Caco-2 (cell line): ENCODE results near the gene RBL2. TPM values are rescaled to one million over a fixed set of nuclear protein-coding genes. Genes with fewer than 3 reads are reported as not detected.

Experiments used
- BruUV-seq: library from RNA; stranded (reverse); fragments of 400-500 nt; replicated peaks from 2 replicates; lab custom pipeline; 2021; lab: Mats Ljungman, UMichigan
- CTCF ChIA-PET: fragments of 300-600 bp; sonication (Branson Sonifier 250); formaldehyde crosslinking; loops from one replicate; lab custom pipeline; 2022; ENCODE audit warnings: antibody characterized with exemption; lab: Charles Lee
- POLR2A ChIA-PET: fragments of 300-600 bp; sonication (Branson Sonifier 250); formaldehyde crosslinking; loops from one replicate; lab custom pipeline; 2022; ENCODE audit warnings: antibody characterized with exemption; lab: Charles Lee
- DNase-seq, 2 experiments: peaks; one replicate each; pipeline versions ENCODE4 v3.0.0 to v3.0.0-alpha.2; 2020 to 2022
- H3K27me3 ChIP-seq: replicated peaks from 2 replicates; pipeline ENCODE4 v1.6.0; 2011; ENCODE audit warnings: low read length; ENCODE audit not compliant: control insufficient read depth, insufficient read depth
- H3K36me3 ChIP-seq: 2 replicates; pipeline ENCODE4 v1.5.1; 2011; ENCODE audit warnings: low read length; ENCODE audit not compliant: control insufficient read depth, insufficient read depth
- H3K4me1 ChIP-seq: fragments of 250-450 bp; sonication (Bioruptor Pico); 2 replicates; pipeline ENCODE4 v1.5.1; 2020; ENCODE audit warnings: mild to moderate bottlenecking
- H3K4me3 ChIP-seq: 2 replicates; pipeline ENCODE4 v1.5.1; 2011; ENCODE audit warnings: low read depth, mild to moderate bottlenecking, control low read depth, low read length
- H3K9me3 ChIP-seq: fragments of 250-450 bp; sonication (Bioruptor Pico); 2 replicates; pipeline ENCODE4 v1.5.1; 2020; ENCODE audit warnings: mild to moderate bottlenecking, moderate library complexity
- H3K27ac Mint-ChIP-seq: one replicate; pipeline ENCODE4 v1.8.0; 2022; ENCODE audit warnings: mixed read lengths; ENCODE audit not compliant: unreplicated experiment
- H3K27me3 Mint-ChIP-seq: one replicate; pipeline ENCODE4 v1.8.0; 2022; ENCODE audit warnings: mixed read lengths; ENCODE audit not compliant: insufficient read depth, unreplicated experiment
- H3K36me3 Mint-ChIP-seq: one replicate; pipeline ENCODE4 v1.8.0; 2022; ENCODE audit warnings: mild to moderate bottlenecking, mixed read lengths; ENCODE audit not compliant: insufficient read depth, unreplicated experiment
- H3K4me1 Mint-ChIP-seq: one replicate; pipeline ENCODE4 v1.8.0; 2022; ENCODE audit warnings: low read depth, mixed read lengths; ENCODE audit not compliant: unreplicated experiment
- H3K4me3 Mint-ChIP-seq: one replicate; pipeline ENCODE4 v1.8.0; 2022; ENCODE audit warnings: mild to moderate bottlenecking, moderate library complexity, mixed read lengths; ENCODE audit not compliant: unreplicated experiment
- H3K9me3 Mint-ChIP-seq: one replicate; pipeline ENCODE4 v1.8.0; 2022; ENCODE audit warnings: mixed read lengths; ENCODE audit not compliant: unreplicated experiment
- CTCF ChIP-seq, 2 experiments: fragments of 200-600 bp in 1 of 2; IDR thresholded peaks; 1 replicate in 1 of 2; 2 replicates in 1 of 2; pipeline versions ENCODE4 v1.5.1 to v1.8.0; 2011 to 2022; ENCODE audit warnings: antibody characterized with exemption in 1 of 2, control low read depth in 1 of 2, inconsistent platforms in 1 of 2, low read depth in 1 of 2, low read length in 1 of 2, mild to moderate bottlenecking in 1 of 2, moderate library complexity in 1 of 2; ENCODE audit not compliant: insufficient read depth in 1 of 2, severe bottlenecking in 1 of 2, unreplicated experiment in 1 of 2
- intact Hi-C: fragments of 100-400 bp; cut with micrococcal nuclease; formaldehyde crosslinking; loops from one replicate; pipeline ENCODE4 v1.10.0; 2022; ENCODE audit not compliant: unreplicated experiment
- total RNA-seq: library from RNA; stranded (reverse); gene quantifications from 2 replicates; pipeline ENCODE4 v1.2.3, GENCODE V29; 2022

The RBL2 gene
- total RNA-seq, 1 experiment from 2014 or later, result 55.3 TPM

- CTCF ChIA-PET, result no interaction called here
- intact Hi-C loops, result no loop called here
Measured at GRCh38 chr16:53492503-53492902, 58.2 kb downstream of the RBL2 start.

DNA sequence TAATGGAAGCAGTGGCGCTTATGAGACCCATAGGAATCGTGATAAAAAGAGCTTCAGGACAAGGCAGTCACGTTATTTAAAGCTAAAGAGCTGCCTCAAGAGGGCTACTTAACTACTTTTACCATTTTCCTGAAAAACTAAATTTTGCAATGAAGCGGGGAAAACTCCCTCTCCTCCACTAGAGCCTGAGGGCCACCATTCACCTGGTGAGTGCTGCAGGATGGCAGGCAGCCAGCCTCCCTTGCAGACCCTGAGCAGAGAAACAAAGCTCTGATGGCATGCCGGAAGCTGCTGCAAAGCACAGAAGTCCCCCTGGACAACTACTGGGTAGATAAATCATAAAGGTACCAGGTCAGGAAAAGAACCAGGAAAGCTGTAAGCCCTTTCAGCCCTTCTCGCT is 60.4 kb downstream of the RBL2 start:
- Mint-ChIP-seq H3K4me3 (no peak overlapping the region), H3K9me3 (no peaks in the 10 kb centered on the region), H3K4me1 (peaks cover 7% of the 10 kb centered on the region), H3K27me3 (no peaks in the 10 kb centered on the region), H3K36me3 (peaks cover 96% of the 10 kb centered on the region), H3K27ac (no peak overlapping the region)
- H3K36me3 ChIP-seq, result peaks cover 1% of the 10 kb centered on the region
- BruUV-seq, result no TSS peak
- H3K4me1 ChIP-seq, result no peaks in the 10 kb centered on the region
- intact Hi-C loops, result no loop called here
- POLR2A ChIA-PET, result no interaction called here
- CTCF ChIA-PET, result interaction anchor here (1.2 kb wide), 1 partner anchor 16 kb away, joined by 5 read pairs; no protein-coding TSS in a partner anchor
- no peak for TF ChIP-seq CTCF (IDR thresholded peaks at IDR 0.05; ENCODE audit: insufficient read depth in 1 of 2, low read depth in 1 of 2, low read length in 1 of 2, severe bottlenecking in 1 of 2, unreplicated experiment in 1 of 2)
- no peaks in the 10 kb centered on the region for H3K27me3 ChIP-seq
- no peaks in the 10 kb centered on the region for H3K9me3 ChIP-seq
- no peak for DNase-seq
- no peak overlapping the region for H3K4me3 ChIP-seq

More at GRCh38 chr16:53492503-53492902, 58.2 kb downstream of the RBL2 start:
- H3K4me3 ChIP-seq, result no peak overlapping the region
- H3K27me3 Mint-ChIP-seq, result no peaks in the 10 kb centered on the region
- no peak overlapping the region for H3K4me3 Mint-ChIP-seq
- H3K27me3 ChIP-seq, result no peaks in the 10 kb centered on the region
- H3K4me1 ChIP-seq, result no peaks in the 10 kb centered on the region
- peaks cover 7% of the 10 kb centered on the region for H3K4me1 Mint-ChIP-seq
- BruUV-seq, result no TSS peak
- peaks cover 95% of the 10 kb centered on the region for H3K36me3 Mint-ChIP-seq
- POLR2A ChIA-PET, result interaction anchor here (1.3 kb wide), 1 partner anchor 10 kb away, joined by 3 read pairs; the partner anchor contains the start of gene AKTIP
- peaks cover 1% of the 10 kb centered on the region for H3K36me3 ChIP-seq
- TF ChIP-seq CTCF (IDR thresholded peaks at IDR 0.05; ENCODE audit: insufficient read depth in 1 of 2, low read depth in 1 of 2, low read length in 1 of 2, severe bottlenecking in 1 of 2, unreplicated experiment in 1 of 2), result no peak
- H3K27ac Mint-ChIP-seq, result no peak overlapping the region
- H3K9me3 ChIP-seq, result no peaks in the 10 kb centered on the region
- no peak for DNase-seq
- no peaks in the 10 kb centered on the region for H3K9me3 Mint-ChIP-seq

DNA sequence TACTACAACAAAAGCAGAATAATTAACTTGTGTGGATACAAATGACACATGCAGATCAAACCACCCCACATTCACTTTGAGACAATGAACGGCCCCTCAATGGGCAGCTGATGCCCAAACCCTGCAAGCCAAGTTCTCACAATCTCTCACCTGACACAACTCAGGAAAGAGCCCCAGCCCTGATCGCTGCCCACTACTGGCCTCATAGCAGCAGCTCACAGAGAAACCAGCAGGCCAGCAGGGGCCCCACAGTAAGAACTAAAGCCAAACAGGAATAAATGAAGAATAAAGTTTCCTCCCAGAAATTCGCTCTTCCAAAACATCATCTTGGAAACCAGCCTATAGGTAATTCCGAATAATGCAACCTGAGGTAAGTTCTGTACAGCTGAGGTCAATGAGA is 61.1 kb downstream of the RBL2 start:
- Mint-ChIP-seq H3K27ac (no peak overlapping the region), H3K4me3 (no peak overlapping the region), H3K27me3 (no peaks in the 10 kb centered on the region), H3K36me3 (peaks cover 95% of the 10 kb centered on the region), H3K4me1 (peaks cover 7% of the 10 kb centered on the region), H3K9me3 (no peaks in the 10 kb centered on the region)
- ChIA-PET CTCF (interaction anchor here (1.2 kb wide), 1 partner anchor 15 kb away, joined by 5 read pairs; no protein-coding TSS in a partner anchor), POLR2A (no interaction called here)
- no peak for DNase-seq
- peak in 1 of 2 experiments; percentile 46 for TF ChIP-seq CTCF (IDR thresholded peaks at IDR 0.05; ENCODE audit: insufficient read depth in 1 of 2, low read depth in 1 of 2, low read length in 1 of 2, severe bottlenecking in 1 of 2, unreplicated experiment in 1 of 2)
- intact Hi-C loops, result no loop called here
- H3K27me3 ChIP-seq, result no peaks in the 10 kb centered on the region
- H3K9me3 ChIP-seq, result no peaks in the 10 kb centered on the region
- H3K4me1 ChIP-seq, result peaks cover under 1% of the 10 kb centered on the region; the same call in 1 of the 2 replicates
- BruUV-seq, result no TSS peak
- peaks cover 1% of the 10 kb centered on the region for H3K36me3 ChIP-seq
- H3K4me3 ChIP-seq, result no peak overlapping the region
